Sigmoid colon (tissue), 4 donors: ENCODE data around the gene PPIL3.
A peak's percentile ranks its signal among the peaks of the same experiment; 100 is the strongest.

ENCODE experiments used
- CTCF ChIP-seq, 4 experiments: fragments of 450-650 bp in 3 of 4; fragments of 200-600 bp in 1 of 4; IDR thresholded peaks; one replicate each; pipeline ENCODE4 v1.5.1; 2016 to 2019; ENCODE audit warnings: antibody characterized with exemption in 4 of 4, mild to moderate bottlenecking in 3 of 4, moderate library complexity in 2 of 4
- POLR2A ChIP-seq, 2 donors: fragments of 450-650 bp; IDR thresholded peaks; one replicate each; pipeline ENCODE4 v1.6.1; 2016; ENCODE audit warnings: antibody characterized with exemption in 2 of 2, mild to moderate bottlenecking in 2 of 2, moderate library complexity in 2 of 2
- POLR2AphosphoS5 ChIP-seq, 4 donors: sonication (generic); formaldehyde crosslinking; IDR thresholded peaks; one replicate each; pipeline ENCODE4 v1.6.1; 2017; ENCODE audit warnings: antibody characterized with exemption in 4 of 4

- TF ChIP-seq CTCF (IDR thresholded peaks at IDR 0.05) (peak in 3 of 4 experiments; percentile 26 to 56 (median 51)), POLR2A (IDR thresholded peaks at IDR 0.05) (no peak), POLR2AphosphoS5 (IDR thresholded peaks at IDR 0.05) (no peak)
Observed at GRCh38 chr2:200905618-200906296, 16.9 kb upstream of the PPIL3 start.
